GM19238 (cell line): ENCODE data around the gene ADARB1.

Experiments
- DNase-seq: peaks from one replicate; pipeline ENCODE4 v3.0.0; 2011; ENCODE audit warnings: low spot score; ENCODE audit not compliant: insufficient read length

ADARB1 gene

DNA sequence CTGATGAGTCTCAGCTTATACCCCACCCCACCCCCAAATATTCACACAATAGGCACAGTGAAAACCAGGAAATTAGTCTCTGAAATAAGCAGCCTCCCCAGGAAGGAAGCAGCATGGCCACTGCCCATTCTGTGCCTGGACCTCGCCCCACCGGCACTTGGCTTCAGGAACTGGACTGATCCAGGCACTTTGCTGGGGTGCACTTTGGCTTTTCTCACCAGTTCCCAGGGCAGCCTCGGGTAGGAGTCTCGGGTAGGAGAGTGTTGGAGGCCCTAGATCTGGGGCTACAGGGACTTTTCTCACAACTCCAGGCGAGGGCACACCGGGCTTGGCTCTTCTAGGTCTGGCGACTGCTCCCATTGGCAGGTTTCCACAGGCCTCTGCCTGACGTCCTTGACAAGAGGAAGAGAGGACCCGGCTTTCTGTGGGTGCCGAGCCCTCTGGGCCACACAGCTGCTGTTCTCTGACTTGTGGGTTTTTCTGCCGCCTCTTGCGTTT is 18.7 kb downstream of the ADARB1 start:
- no peak for DNase-seq

DNA sequence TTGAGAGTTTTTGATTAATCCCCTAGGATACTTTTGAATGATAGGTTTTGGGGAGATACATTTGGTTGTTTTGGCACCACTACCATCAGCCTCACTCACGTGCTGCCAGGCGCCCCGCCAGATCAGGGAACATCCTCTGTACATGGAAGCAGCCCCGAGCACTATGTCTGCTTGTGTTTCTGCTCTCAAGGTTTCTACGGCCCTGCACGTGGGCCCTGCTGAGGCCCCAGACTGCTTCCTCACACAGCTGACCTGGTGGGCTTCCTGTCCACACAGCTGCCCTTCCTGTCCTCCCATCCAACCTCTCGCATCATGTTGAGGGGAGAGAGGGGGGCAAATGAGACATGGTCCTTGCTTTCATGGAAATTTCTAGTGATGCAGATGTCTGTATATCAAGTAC is 20.0 kb downstream of the ADARB1 start:
- DNase-seq = no peak

DNA sequence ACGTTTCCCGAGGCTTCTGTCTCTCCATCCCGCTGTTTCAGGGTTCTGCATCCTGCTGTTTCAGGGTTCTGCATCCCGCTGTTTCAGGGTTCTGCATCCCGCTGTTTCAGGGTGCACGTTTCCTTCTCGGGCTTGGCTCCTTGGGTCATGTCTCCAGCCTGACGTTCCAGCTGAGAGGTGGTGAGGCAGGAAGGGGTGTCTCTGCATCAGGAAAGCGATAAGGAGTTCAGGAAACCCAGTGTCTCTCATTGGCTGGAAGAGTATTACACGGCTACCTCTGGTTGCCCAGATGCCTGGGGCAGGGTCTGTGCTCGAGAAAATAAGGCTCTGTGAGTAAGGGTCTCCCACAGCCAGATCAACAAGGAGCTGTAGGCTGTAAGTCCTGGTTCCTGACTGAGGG is 21.1 kb downstream of the ADARB1 start:
- DNase-seq = no peak

DNA sequence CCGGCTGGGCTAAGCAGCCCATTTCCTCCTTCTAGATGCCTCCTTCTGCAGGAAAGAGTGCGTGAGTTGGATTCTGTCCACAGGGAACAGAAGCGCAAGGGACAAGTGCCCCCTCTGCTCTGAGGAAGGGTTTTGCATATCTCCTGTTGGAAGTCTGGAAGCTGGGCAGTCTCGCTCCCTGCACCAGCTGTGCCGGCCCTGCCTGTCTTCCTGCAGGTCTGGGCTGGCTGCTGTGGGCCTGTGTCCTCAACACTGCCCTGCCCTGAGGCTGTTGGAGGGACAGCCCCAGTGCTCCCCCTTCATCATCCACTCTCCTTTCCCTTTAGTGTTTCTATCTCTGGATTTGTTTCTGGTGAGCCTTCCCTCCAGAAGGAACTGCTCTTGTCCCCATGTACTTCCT is 21.8 kb downstream of the ADARB1 start:
- no peak for DNase-seq

DNA sequence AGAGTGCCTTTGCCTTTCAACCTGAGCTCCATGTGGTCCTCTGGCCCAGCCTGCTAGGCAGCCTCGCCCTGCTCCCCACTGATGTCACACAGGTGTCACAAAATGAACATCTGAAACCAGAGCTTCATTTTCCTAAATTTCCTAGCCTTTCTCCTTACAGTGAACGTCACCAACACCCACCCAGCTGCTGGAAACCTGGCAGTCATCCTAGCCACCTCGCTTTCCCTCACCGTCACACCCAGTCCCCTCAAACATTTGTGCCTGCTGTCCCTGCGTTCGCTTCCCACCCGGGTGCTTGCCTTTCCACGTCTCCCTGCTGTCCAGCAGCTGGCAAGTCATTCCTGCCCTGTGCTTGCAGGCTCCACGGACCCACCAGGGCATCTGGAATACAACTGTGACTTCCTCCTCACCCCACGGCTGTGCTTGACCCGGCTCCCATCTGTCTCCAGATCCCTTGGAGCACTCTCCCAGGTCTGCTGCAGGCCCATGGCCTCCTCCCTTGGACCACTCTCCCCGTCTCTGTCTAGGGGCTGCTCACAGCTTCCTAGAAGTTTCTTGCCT is 23.5 kb downstream of the ADARB1 start:
- no peak for DNase-seq

DNA sequence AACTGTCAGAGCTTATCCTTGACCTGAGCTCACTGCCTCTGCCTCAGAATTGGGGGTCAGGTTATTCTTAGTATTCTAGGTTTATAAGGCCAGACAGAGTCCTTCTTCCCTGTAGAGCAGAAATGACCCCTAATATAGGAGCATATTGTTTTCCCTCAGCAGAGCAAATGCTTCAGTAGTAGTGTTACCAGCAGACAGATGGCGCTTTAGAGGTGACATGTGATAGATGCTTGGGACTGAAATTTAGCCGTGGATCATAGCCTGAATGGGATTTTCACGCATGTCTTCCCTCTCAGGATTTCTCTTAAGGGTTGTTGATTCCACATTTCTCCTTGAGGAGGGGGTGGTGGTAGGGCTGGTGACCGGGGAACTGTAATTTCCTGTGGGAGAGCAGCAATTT is 24.5 kb downstream of the ADARB1 start:
- no peak for DNase-seq

DNA sequence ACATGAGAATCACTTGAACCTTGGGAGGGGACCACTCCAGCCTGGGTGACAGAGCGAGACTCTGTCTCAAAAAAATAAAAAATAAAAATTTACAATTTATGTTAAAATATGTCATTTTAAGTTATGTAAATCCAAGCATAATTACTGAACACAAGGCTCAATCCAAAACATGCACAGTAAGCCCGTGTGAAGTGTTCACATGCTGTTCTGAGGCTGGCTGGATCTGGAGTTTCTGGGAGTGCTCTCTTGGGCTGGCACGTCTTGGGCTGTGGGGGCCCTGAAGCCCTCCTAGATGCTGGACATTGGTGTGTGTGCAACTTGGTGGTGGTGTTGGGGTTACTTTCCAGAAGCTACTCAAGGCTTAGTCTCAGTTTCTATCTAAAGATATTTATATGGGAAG is 25.2 kb downstream of the ADARB1 start:
- DNase-seq = no peak

DNA sequence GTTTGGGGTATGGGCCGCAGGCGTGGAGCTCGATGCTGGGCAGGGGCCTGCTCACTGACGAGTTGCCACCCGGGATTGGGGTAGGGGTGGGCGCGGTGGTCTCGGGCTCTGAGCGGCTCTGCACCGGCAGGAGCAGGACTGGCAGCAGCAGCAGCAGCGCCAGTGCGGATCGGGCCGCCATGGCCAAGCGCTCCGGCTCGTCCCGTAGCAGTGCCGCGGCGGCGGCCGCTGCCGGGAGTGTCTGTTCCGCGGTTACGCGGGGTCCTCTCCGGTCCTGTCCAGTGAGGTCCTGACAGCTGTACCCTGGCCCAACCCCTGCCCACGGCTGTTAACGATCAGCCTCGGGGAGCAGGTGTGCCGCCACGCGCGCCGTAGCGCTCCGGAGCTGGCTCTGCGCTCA is 26.5 kb downstream of the ADARB1 start:
- DNase-seq = no peak

DNA sequence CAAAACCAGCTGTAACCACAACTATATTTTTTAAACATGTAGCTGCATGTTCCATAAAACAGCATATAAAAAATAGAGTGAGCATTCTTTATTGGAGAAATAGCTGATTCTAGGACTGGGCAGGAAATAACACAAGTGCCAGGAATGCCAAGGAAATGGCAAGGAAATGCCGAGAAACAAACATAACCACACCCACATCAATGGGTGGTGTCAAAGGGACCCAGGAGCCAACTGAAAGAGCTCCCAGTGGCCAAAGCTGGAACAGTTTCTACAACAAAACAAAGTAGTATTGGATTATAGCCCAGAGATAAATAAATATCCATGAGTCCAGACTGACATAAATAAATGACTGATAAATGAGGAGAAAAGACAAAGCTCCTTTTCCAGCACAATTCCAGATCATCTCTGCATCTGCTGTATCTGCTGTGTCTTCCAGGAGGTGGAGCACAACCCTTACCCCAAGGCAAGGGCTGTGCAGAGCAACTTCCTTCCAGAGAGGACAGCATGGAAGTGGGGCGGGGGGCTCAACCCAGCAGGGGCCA is 28.1 kb downstream of the ADARB1 start:
- DNase-seq = no peak

DNA sequence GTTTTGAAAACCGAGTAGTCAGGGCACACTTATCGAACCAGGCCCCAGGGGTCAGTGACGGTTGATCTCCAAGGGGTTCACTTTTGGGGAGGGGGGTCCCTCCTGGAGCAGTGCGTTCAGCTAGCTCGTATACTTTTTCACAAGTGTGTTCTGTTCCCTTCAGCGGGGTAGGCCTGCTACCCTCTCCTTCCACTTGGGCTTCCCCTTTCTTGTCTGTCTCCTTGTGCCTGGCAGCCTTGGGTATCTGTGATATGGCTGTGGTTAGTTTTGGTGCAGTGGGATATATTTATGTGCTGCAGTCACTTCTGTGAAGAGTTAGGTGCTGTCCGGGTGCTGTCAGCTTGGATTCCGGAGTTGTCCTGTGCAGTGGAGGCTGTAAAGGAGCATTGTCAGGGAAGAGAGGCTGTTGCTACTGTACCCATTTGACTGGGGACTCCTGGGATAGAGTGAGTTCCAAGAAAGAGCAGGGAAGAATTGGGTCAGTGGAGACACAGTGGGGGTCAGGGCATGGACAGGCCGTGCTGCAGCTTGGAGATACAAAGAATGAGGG is 29.7 kb downstream of the ADARB1 start:
- no peak for DNase-seq

DNA sequence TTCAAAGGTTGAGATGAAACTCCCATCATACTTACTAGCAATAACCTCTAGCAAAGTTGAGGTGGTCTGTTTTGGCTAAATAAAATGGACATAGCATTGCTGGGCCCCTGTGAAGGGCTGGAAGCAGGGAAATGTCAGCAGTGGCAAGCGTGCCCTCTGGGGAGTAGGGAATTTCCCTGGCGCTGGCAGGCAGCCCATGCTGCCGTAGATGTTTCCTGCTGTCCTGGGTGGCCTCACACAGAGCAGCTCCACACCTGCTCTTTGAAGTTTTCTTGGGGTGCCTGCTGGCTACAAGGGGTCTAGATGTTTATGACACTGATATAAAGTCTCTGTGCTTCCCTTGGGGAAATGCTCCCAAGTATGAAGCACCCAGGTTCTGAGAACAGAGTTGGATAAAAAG is 30.2 kb downstream of the ADARB1 start:
- DNase-seq = no peak

DNA sequence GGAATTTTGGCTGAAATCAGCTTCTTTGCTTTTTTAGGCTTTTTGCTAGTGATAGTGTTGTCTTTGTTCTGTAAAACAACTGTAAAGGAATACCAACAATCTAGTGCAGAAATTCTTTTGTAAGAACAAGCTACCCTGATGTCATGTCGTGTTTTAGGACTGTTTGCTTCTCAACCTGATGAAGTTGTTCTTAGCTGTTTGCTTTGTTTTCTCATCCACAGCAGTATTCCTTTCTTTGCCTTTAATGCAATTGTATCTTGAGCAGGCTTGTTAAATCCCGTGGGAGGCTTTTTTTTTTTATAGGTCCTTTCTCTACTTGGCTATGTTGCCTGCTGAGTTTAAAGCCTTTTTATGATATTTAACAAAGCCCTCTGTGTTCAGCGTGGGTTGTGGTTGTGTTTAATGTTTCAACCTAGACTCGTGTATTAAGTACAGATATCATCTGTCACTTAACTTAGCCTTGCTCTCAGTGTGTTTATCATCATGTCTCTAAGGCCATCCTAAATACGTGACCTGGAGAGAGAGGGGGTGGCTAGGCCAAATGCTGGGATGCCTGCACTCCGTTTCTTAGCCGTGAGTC is 31.6 kb downstream of the ADARB1 start:
- no peak for DNase-seq

DNA sequence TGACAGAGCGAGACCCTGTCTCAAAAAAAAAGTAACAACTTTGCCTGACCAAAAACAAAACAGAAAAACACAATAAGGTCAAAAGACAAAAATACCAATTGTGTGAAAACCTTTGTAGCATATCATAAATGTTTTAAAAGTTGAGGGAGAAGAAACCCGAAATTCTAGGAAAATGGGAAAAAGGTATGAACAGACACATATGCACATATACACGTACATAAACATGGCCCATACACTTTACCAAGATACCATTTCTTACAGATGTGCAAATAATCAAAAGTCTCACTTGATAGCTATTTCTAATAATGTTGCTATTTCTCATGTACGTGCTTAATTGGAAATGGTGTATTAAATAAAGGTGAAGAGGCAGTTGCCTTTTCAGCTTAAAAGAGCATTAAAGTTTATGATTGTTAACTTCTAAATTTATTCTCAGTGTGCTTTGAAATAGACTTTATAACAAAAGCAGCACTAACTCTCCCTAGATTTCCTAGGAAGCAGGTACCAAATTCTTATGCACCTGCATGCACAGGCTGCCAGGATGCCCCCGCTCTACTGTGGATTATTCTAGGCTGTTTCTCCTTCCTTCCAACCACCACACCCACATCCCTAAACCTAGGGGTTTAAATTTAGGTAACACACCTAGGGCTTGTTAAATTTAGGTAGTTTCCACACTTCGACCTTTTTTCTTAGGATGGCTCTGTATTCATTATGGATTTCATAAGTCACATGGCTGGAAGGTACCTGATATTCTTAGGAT is 33.8 kb downstream of the ADARB1 start:
- DNase-seq = no peak

DNA sequence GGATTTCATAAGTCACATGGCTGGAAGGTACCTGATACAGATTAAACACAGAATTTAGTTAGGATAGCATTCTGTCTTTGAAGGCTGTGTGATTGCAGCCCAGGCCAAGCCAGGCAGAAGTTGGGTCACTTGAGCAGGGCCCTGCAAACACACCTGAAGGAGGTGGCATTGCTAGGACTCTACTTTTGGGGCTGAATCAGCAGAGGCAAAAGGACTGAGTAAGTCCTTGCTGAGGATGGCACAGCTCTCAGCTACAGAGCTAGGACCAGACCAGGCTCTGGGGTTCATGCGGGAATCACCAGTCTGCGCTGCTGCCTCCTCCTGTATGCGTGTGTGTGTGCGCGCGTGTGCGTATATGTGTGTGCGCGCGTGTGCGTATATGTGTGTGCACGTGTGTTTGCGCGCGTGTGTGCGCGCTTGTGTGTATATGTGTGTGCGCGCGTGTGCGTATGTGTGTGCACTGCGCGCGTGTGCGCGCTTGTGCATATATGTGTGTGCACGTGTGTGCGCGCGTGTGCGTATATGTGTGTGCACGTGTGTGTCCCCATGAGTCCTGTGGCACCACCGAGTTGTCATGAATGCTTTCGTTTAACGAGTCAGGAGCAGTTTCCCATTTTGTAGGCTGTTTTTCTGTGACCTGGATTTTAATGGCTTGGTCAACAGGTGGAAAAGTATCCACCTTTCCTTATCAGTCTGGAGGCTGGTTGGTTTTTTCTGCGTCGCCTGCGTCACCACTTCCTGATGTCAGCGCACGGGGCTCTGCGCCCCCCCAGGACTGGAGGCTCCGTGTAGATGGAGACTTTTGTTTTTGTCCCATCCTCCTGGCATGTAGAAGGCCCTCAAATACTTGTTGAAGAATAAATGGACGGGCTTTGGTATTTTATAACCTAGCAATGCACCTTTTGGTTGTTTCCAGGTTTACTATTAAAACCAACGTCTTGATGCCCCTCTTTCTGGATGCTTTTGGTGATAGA is 34.7 kb downstream of the ADARB1 start:
- no peak for DNase-seq

DNA sequence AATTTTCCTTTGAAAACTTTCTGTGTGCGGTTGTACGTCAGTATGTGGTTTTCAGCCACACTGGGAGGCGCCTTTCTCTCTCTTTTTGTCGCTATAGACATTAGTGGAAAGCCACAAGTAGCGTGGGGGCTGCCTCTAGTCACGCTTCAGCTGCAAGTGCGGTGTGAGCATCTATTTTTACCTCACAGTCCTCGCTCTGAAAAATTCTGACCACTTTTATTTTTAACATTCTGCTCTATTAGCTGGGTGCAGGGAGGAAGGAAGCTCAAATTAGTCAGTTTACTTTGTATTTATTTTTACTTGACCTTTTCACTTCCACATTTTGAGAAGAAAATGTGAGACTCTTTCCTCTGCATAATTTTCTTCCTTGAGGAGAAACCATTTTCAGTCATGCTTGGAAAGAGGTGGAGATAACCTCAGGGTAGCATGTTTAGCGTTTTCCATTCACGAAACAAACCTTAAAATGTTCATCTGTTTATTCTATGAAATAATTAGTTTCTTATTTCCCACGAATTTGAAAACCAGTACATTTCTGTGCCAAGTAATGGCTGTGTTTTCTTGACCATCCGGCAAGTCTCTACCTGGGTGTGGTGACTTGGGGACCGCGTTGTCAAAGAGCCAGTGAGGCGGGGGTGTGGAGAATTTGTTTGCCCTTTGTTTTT is 35.6 kb downstream of the ADARB1 start:
- peak; percentile 67 for DNase-seq

DNA sequence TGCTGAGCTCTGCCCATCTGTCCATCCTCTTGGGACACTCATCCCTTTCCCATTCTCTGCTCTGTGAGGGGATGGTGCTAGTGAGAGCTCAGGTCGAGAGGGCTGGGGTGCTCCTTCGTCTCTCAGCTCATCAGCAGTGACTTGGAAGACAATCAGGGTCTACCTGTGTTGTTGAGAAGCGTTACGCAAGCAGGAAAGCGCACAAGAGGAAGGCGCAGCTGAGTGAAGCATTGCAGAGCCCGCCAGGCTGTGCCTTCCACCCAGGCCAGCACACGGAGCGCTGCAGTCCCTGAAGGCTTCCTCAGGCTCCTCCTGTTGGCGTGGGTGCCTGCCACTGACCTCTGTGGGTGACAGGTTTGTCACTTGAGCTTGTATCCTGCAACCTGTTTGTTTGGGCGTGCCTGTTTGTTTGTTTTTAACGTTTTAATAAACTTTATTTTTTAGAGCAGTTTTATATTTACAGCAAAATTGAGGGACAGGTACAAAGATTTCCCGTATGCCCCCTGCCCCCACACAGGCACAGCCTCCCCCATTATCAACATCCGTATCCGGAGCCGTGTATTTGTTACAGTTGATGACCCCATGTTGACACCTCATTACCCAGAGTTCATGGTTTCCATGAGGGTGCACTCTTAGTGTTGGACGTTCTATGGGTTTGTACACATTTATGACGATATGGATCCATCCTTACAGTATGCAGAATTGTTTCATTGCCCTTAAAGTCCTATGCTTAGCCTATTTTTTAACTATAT is 36.7 kb downstream of the ADARB1 start:
- no peak for DNase-seq

DNA sequence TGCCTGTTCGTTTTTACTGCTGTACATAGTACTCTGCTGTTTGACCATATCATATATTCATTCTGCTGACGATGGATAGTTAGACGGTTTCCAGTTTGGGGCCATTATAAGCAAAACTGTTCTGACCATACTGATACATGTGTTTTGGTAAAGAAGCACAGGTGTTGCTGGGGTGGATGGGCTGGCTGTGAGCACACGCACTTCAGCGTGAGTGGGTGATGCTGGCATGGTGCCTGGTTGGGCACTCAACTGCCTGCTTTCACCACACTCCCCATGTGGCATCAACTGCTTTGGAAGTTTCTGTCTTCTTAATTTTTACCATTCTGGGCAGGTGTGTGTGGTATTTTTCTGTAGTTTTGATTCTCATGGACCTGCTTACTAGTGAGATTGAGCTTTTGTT is 37.3 kb downstream of the ADARB1 start:
- no peak for DNase-seq

DNA sequence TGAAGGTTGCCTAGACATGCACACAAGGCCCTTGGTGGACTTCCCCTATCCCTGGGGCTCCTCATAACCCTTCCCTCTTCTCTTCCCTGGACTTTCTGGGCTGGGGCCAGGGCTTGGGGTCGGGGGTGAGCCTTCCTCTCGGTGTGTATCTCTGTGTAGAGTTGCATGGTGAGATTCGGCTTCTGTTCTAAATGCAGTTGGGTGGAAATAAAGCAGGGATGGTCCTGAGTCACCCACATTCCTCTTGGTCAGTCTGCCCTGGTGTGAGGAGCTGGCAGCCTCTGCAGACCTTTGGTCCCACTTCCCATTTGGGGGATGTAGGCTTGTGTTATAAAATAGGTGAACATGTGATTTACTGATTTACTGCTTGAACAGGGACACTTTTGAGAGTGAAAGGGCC is 38.0 kb downstream of the ADARB1 start:
- no peak for DNase-seq

DNA sequence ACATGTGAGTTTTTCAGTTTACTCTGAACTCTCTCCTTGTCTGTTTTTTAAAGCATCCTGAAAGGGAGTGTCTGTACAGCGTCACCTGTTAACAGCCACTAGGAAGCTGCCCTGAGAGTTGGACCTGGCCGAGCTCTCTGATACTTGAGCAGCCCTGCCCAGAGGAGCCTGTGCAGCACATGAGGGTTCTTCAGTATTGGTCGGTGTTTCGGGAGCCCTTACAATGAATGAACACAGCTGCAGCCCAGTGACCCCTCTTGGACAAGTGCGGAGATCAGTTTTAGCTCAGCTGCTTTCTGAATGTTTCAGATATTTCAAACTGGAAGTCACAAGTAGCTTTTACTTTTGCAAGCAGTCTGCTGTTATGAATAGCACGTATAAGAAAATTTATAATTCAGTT is 39.2 kb downstream of the ADARB1 start:
- DNase-seq = no peak

DNA sequence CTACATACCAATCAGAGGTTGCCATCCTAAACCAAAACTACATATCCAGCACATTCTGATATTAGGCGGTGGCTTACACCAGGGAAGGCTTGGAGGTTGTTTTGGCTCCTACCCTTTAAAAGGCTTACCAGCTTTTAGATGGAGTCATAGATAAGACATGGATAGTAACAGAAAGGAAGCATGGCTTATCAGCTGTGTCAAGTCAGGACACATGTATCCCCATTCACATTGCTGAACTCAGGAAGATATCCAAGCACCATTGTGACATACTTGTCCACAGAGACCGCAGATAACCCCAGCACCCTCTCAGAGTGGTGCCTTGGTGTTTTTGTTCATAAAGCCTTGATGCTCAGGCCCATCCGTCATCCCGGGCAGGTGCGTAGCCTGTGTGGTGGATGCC is 39.7 kb downstream of the ADARB1 start:
- DNase-seq = no peak
